ENCODE data around the gene KRT6C.
"Not testable (repeated sequence)": the region's sequence is repeated elsewhere in the genome, so short reads cannot be mapped to it uniquely, and the experiment has no call there.

Gene KRT6C

GRCh38 chr12:52454411-52455201 is 19.0 kb downstream of the KRT6C start:
- no peak for FAIRE-seq

- no peak for FAIRE-seq
Observed at GRCh38 chr12:52452101-52452500, 21.5 kb downstream of the KRT6C start, which contains the start of gene KRT6B. KRT6B (minus strand) TSS chr12:52452146; CDS start chr12:52452078, 68 bp downstream.

- FAIRE-seq: no peak
Observed at GRCh38 chr12:52448228-52448627, 25.4 kb downstream of the KRT6C start.

- not testable (repeated sequence) for FAIRE-seq
Observed at GRCh38 chr12:52447196-52447595, 26.4 kb downstream of the KRT6C start.

- FAIRE-seq: no peak
Observed at GRCh38 chr12:52446367-52447045, 27.1 kb downstream of the KRT6C start.

- FAIRE-seq: no peak
Observed at GRCh38 chr12:52445876-52446275, 27.7 kb downstream of the KRT6C start.

GRCh38 chr12:52444647-52445595 is 28.7 kb downstream of the KRT6C start:
- FAIRE-seq: no peak

- FAIRE-seq: no peak
Observed at GRCh38 chr12:52443966-52444365, 29.6 kb downstream of the KRT6C start.

GRCh38 chr12:52442600-52443061 is 31.0 kb downstream of the KRT6C start:
- no peak for FAIRE-seq

- no peak for FAIRE-seq
Observed at GRCh38 chr12:52441320-52441911, 32.2 kb downstream of the KRT6C start.

- no peak for FAIRE-seq
Observed at GRCh38 chr12:52440821-52441319, 32.7 kb downstream of the KRT6C start.

- FAIRE-seq: no peak
Observed at GRCh38 chr12:52439845-52440244, 33.8 kb downstream of the KRT6C start.

GRCh38 chr12:52439420-52439819 is 34.2 kb downstream of the KRT6C start:
- no peak for FAIRE-seq

GRCh38 chr12:52438305-52439301 is 35.0 kb downstream of the KRT6C start:
- FAIRE-seq: no peak

GRCh38 chr12:52437508-52437907 is 36.1 kb downstream of the KRT6C start:
- no peak for FAIRE-seq

- no peak for FAIRE-seq
Observed at GRCh38 chr12:52436828-52437474, 36.7 kb downstream of the KRT6C start.

GRCh38 chr12:52436000-52436827 is 37.4 kb downstream of the KRT6C start:
- FAIRE-seq: no peak

- FAIRE-seq: no peak
Observed at GRCh38 chr12:52435659-52435999, 38.0 kb downstream of the KRT6C start.

- FAIRE-seq: no peak
Observed at GRCh38 chr12:52434760-52435530, 38.7 kb downstream of the KRT6C start.

All from islet of Langerhans (tissue), 1 donor.